Measurements from ENCODE around the gene CAMK1D.
"Not testable (repeated sequence)": the region's sequence is repeated elsewhere in the genome, so short reads cannot be mapped to it uniquely, and the experiment has no call there.

Gene CAMK1D

GRCh38 chr10:12470719-12471118, 121.4 kb downstream of the CAMK1D start:
- DNase-seq, result no peak

GRCh38 chr10:12471135-12471534, 121.8 kb downstream of the CAMK1D start:
- no peak for DNase-seq

GRCh38 chr10:12473491-12473890, 124.1 kb downstream of the CAMK1D start:
- no peak for DNase-seq

- no peak for DNase-seq
Observed at GRCh38 chr10:12474727-12475412, 125.5 kb downstream of the CAMK1D start.

GRCh38 chr10:12476656-12477055, 127.3 kb downstream of the CAMK1D start:
- no peak for DNase-seq

GRCh38 chr10:12479437-12479844, 130.1 kb downstream of the CAMK1D start:
- no peak for DNase-seq

- DNase-seq, result no peak
Observed at GRCh38 chr10:12479924-12480323, 130.6 kb downstream of the CAMK1D start.

- DNase-seq, result no peak
Observed at GRCh38 chr10:12480440-12480839, 131.1 kb downstream of the CAMK1D start.

- no peak for DNase-seq
Observed at GRCh38 chr10:12481924-12482323, 132.6 kb downstream of the CAMK1D start.

GRCh38 chr10:12482587-12482986, 133.2 kb downstream of the CAMK1D start:
- DNase-seq, result no peak

- DNase-seq, result no peak
Observed at GRCh38 chr10:12484002-12484918, 134.9 kb downstream of the CAMK1D start.

- DNase-seq, result peak in 1 of 4 experiments; percentile 21
Observed at GRCh38 chr10:12484941-12485805, 135.8 kb downstream of the CAMK1D start.

- DNase-seq, result no peak
Observed at GRCh38 chr10:12487366-12487765, 138.0 kb downstream of the CAMK1D start.

GRCh38 chr10:12488626-12489025, 139.3 kb downstream of the CAMK1D start:
- DNase-seq, result no peak

- DNase-seq, result no peak
Observed at GRCh38 chr10:12489357-12489756, 140.0 kb downstream of the CAMK1D start.

GRCh38 chr10:12489806-12490205, 140.5 kb downstream of the CAMK1D start:
- no peak for DNase-seq

GRCh38 chr10:12490963-12491362, 141.6 kb downstream of the CAMK1D start:
- DNase-seq, result no peak

GRCh38 chr10:12491491-12491890, 142.1 kb downstream of the CAMK1D start:
- no peak for DNase-seq

GRCh38 chr10:12492016-12492415, 142.7 kb downstream of the CAMK1D start:
- DNase-seq, result no peak

GRCh38 chr10:12497046-12497445, 147.7 kb downstream of the CAMK1D start:
- DNase-seq, result not testable (repeated sequence)

GRCh38 chr10:12499076-12499986, 150.0 kb downstream of the CAMK1D start:
- no peak for DNase-seq
